Measurements from ENCODE around the gene PYHIN1. TPM values are rescaled to one million over a fixed set of nuclear protein-coding genes. Genes with fewer than 3 reads are reported as not detected.

PYHIN1 gene
- total RNA-seq, 1 donor, result not detected

- H3K4me3 ChIP-seq (ENCODE audit: low read depth, low read length), result peak within 1 kb of the TSS; percentile 87
- TF ChIP-seq CTCF (IDR thresholded peaks at IDR 0.05; ENCODE audit: insufficient read depth, low read depth, low read length), result no peak
- peak; percentile 96 for DNase-seq (ENCODE audit: low read depth)
Observed at GRCh38 chr1:159009704-159010361, 78.5 kb downstream of the PYHIN1 start, which contains the start of gene IFI16. IFI16 (plus strand) TSS chr1:159009907; CDS start chr1:159014681, 4,774 bp downstream.

GRCh38 chr1:159010391-159010790 is 79.0 kb downstream of the PYHIN1 start:
- peak overlapping the region; percentile 87 for H3K4me3 ChIP-seq (ENCODE audit: low read depth, low read length)
- no peak for TF ChIP-seq CTCF (IDR thresholded peaks at IDR 0.05; ENCODE audit: insufficient read depth, low read depth, low read length)
- no peak for DNase-seq (ENCODE audit: low read depth)

- peak overlapping the region; percentile 87 for H3K4me3 ChIP-seq (ENCODE audit: low read depth, low read length)
- peak; percentile 48 for DNase-seq (ENCODE audit: low read depth)
Observed at GRCh38 chr1:159011001-159011400, 79.6 kb downstream of the PYHIN1 start.

- peak overlapping the region; percentile 87 for H3K4me3 ChIP-seq (ENCODE audit: low read depth, low read length)
- DNase-seq (ENCODE audit: low read depth), result no peak
- TF ChIP-seq CTCF (IDR thresholded peaks at IDR 0.05; ENCODE audit: insufficient read depth, low read depth, low read length), result no peak
Observed at GRCh38 chr1:159011751-159012150, 80.4 kb downstream of the PYHIN1 start.

- DNase-seq (ENCODE audit: low read depth), result peak; percentile 30
- no peak for TF ChIP-seq CTCF (IDR thresholded peaks at IDR 0.05; ENCODE audit: insufficient read depth, low read depth, low read length)
- H3K4me3 ChIP-seq (ENCODE audit: low read depth, low read length), result peak overlapping the region; percentile 87
Observed at GRCh38 chr1:159012495-159012894, 81.1 kb downstream of the PYHIN1 start.

GRCh38 chr1:159014003-159014571 is 82.7 kb downstream of the PYHIN1 start:
- H3K4me3 ChIP-seq (ENCODE audit: low read depth, low read length), result no peak overlapping the region
- DNase-seq (ENCODE audit: low read depth), result no peak
- TF ChIP-seq CTCF (IDR thresholded peaks at IDR 0.05; ENCODE audit: insufficient read depth, low read depth, low read length), result no peak

GRCh38 chr1:159014851-159015250 is 83.5 kb downstream of the PYHIN1 start:
- H3K4me3 ChIP-seq (ENCODE audit: low read depth, low read length), result no peak overlapping the region
- no peak for DNase-seq (ENCODE audit: low read depth)
- no peak for TF ChIP-seq CTCF (IDR thresholded peaks at IDR 0.05; ENCODE audit: insufficient read depth, low read depth, low read length)

Measured in fibroblast of villous mesenchyme (primary cell).